Measurements from ENCODE around the gene CCNY. TPM values are rescaled to one million over a fixed set of nuclear protein-coding genes. Genes with fewer than 3 reads are reported as not detected.

Gene CCNY
- total RNA-seq, 1 experiment from 2014 or later = 62.2 TPM

GRCh38 chr10:35594115-35595079, 258.1 kb downstream of the CCNY start:
- no peak for ATAC-seq
- ChIA-PET POLR2A (no interaction called here), CTCF (no interaction called here), RAD21 (ENCODE audit: low non-redundant PET in 1 of 2, low total read pairs in 2 of 2, uncharacterized antibody in 2 of 2, unreplicated experiment in 2 of 2) (no interaction called here)
- H3K4me3 ChIP-seq (replicated peaks in 1 of 2; ENCODE audit: low read depth in 1 of 2, low read length in 2 of 2) = no peak overlapping the region
- no peak overlapping the region for H2AFZ ChIP-seq (ENCODE audit: low read depth, low read length, poor library complexity, severe bottlenecking)
- BruUV-seq (replicated peaks) = no TSS peak
- intact Hi-C loops (cut with micrococcal nuclease) = no loop called here
- no peaks in the 10 kb centered on the region for H3K9me3 ChIP-seq (ENCODE audit: control insufficient read depth in 1 of 2, insufficient read depth in 1 of 2, low read depth in 1 of 2, low read length in 2 of 2)
- H3K27ac ChIP-seq (ENCODE audit: low read depth, low read length) = no peak overlapping the region
- no peak overlapping the region for H3K4me2 ChIP-seq (ENCODE audit: low read length)
- no peaks in the 10 kb centered on the region for H3K79me2 ChIP-seq (ENCODE audit: insufficient read depth, low read length)
- TF ChIP-seq EZH2 (IDR thresholded peaks at IDR 0.05) (no peak), POLR2AphosphoS5 (IDR thresholded peaks at IDR 0.05; ENCODE audit: low read depth, low read length) (no peak), ELF1 (IDR thresholded peaks at IDR 0.05; ENCODE audit: borderline replicate concordance, low read depth) (no peak), EGR1 (IDR thresholded peaks at IDR 0.05; ENCODE audit: low read depth) (no peak), CBX3 (IDR thresholded peaks at IDR 0.05; ENCODE audit: low read depth) (no peak), ATF3 (IDR thresholded peaks at IDR 0.05) (no peak), REST (IDR thresholded peaks at IDR 0.05; ENCODE audit: low read depth) (no peak)
- no peaks in the 10 kb centered on the region for H3K9me2 ChIP-seq (ENCODE audit: insufficient read depth)
- H3K36me3 ChIP-seq (ENCODE audit: control insufficient read depth in 1 of 2, insufficient read depth in 2 of 2, low read length in 2 of 2) = no peaks in the 10 kb centered on the region
- no peaks in the 10 kb centered on the region for H3K4me1 ChIP-seq (ENCODE audit: control insufficient read depth in 1 of 2, insufficient read depth in 2 of 2, low read length in 2 of 2)
- no peak overlapping the region for H3K9ac ChIP-seq (ENCODE audit: low read length)
- H3K27me3 ChIP-seq (ENCODE audit: insufficient read depth, low read length) = peaks cover 6% of the 10 kb centered on the region; the same call in 1 of the 2 replicates
- no peaks in the 10 kb centered on the region for H4K20me1 ChIP-seq (ENCODE audit: insufficient read depth)
- no peak for DNase-seq (ENCODE audit: low read depth, low spot score)

Measured in HCT116 (cell line).